ENCODE measurements around the gene SENP8.
"Not testable (repeated sequence)": the region's sequence is repeated elsewhere in the genome, so short reads cannot be mapped to it uniquely, and the experiment has no call there.

Gene SENP8

GRCh38 chr15:72169921-72170611, 51.9 kb downstream of the SENP8 start:
- ATAC-seq: no peak
- no peak for TF ChIP-seq TOX (CRISPR knock-in tag; IDR thresholded peaks at IDR 0.05; ENCODE audit: borderline replicate concordance)

DNA sequence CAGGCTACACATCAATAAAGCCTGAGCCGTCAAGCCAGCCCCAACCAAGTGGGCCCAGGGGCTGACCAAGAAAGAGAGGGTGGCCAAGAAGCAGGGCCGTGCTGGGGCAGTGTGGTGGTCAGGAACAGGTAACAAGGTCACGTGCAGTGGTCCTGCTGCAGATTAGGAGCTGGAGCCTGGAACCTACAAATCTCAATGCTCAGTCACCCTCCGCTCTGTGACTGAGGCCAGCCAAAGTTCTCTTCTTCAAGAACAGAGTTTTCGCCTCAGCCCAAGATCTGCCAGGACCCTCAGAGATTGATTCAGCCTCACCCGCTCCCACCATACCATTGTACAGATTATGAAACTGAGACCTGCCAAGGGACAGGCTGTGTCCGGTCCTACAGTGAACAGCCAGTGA, 52.5 kb downstream of the SENP8 start:
- ATAC-seq: no peak
- no peak for TF ChIP-seq RARB (CRISPR knock-in tag; IDR thresholded peaks at IDR 0.05)

- ATAC-seq: not testable (repeated sequence)
Observed at GRCh38 chr15:72171978-72172377, 53.8 kb downstream of the SENP8 start.

DNA sequence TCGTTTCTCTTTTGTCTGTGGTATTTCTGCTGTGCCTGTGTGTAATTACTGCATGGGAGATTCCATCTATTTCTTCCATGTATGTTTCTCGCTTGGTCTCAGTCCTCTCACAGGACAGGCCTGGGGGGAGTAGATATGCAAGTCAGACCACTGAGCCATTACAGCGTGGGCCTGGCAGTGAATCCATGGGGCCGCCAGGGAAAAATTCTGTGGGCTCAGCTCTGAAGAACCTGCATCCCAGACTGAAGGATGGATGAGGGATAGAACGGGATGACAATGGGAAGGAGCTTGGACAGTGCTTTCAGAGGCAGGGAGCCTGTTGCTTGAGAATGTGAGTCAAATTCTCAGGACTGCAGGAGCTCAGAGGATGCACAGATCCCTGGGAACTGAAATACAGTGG, 54.6 kb downstream of the SENP8 start:
- TF ChIP-seq RARB (CRISPR knock-in tag; IDR thresholded peaks at IDR 0.05) (no peak), BACH2 (CRISPR knock-in tag; IDR thresholded peaks at IDR 0.05; ENCODE audit: borderline replicate concordance) (no peak), OSR1 (CRISPR knock-in tag; IDR thresholded peaks at IDR 0.05) (no peak), ZFP30 (CRISPR knock-in tag; IDR thresholded peaks at IDR 0.05) (no peak), ZFP3 (CRISPR knock-in tag; IDR thresholded peaks at IDR 0.05) (no peak), TOX (CRISPR knock-in tag; IDR thresholded peaks at IDR 0.05; ENCODE audit: borderline replicate concordance) (no peak), CSRNP3 (CRISPR knock-in tag; IDR thresholded peaks at IDR 0.05) (no peak), ESRRG (CRISPR knock-in tag; IDR thresholded peaks at IDR 0.05) (no peak), PPARA (CRISPR knock-in tag; IDR thresholded peaks at IDR 0.05; ENCODE audit: borderline replicate concordance) (no peak), ISL1 (CRISPR knock-in tag; IDR thresholded peaks at IDR 0.05) (no peak), ARNTL (CRISPR knock-in tag; IDR thresholded peaks at IDR 0.05; ENCODE audit: borderline replicate concordance, low read depth) (no peak), ZNF565 (CRISPR knock-in tag; conservative IDR thresholded peaks at IDR 0.05; ENCODE audit: low read depth) (no peak), ZC3H10 (CRISPR knock-in tag; IDR thresholded peaks at IDR 0.05) (no peak), TCF4 (CRISPR knock-in tag; IDR thresholded peaks at IDR 0.05; ENCODE audit: borderline replicate concordance) (no peak)
- TF ChIP-seq, protein P1, sequence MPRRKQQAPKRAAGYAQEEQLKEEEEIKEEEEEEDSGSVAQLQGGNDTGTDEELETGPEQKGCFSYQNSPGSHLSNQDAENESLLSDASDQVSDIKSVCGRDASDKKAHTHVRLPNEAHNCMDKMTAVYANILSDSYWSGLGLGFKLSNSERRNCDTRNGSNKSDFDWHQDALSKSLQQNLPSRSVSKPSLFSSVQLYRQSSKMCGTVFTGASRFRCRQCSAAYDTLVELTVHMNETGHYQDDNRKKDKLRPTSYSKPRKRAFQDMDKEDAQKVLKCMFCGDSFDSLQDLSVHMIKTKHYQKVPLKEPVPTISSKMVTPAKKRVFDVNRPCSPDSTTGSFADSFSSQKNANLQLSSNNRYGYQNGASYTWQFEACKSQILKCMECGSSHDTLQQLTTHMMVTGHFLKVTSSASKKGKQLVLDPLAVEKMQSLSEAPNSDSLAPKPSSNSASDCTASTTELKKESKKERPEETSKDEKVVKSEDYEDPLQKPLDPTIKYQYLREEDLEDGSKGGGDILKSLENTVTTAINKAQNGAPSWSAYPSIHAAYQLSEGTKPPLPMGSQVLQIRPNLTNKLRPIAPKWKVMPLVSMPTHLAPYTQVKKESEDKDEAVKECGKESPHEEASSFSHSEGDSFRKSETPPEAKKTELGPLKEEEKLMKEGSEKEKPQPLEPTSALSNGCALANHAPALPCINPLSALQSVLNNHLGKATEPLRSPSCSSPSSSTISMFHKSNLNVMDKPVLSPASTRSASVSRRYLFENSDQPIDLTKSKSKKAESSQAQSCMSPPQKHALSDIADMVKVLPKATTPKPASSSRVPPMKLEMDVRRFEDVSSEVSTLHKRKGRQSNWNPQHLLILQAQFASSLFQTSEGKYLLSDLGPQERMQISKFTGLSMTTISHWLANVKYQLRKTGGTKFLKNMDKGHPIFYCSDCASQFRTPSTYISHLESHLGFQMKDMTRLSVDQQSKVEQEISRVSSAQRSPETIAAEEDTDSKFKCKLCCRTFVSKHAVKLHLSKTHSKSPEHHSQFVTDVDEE (CRISPR knock-in tag; IDR thresholded peaks at IDR 0.05): no peak
- no peak for ATAC-seq

DNA sequence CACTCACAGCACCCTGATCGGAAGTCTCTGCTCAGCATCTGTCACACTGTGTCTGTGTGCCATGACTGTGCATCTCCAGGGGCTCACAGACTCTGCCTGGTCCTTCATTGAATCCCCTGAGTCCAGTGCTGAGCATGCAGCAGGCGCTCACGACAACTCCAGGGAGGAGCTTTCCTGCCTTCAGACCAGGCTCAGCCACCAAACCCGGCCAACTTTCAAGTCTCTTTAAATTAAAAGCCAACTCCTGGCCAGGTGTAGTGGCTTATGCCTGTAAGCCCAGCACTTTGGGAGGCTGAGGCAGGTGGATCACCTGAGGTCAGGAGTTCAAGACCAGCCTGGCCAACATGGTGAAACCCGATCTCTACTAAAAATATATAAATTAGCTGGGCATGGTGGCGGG, 55.2 kb downstream of the SENP8 start:
- TF ChIP-seq GLIS3 (CRISPR knock-in tag; IDR thresholded peaks at IDR 0.05) (no peak), OSR1 (CRISPR knock-in tag; IDR thresholded peaks at IDR 0.05) (no peak), ISL1 (CRISPR knock-in tag; IDR thresholded peaks at IDR 0.05) (no peak), CSRNP3 (CRISPR knock-in tag; IDR thresholded peaks at IDR 0.05) (no peak), POU6F1 (CRISPR knock-in tag; IDR thresholded peaks at IDR 0.05; ENCODE audit: borderline replicate concordance, low read depth) (no peak), TCF4 (CRISPR knock-in tag; IDR thresholded peaks at IDR 0.05; ENCODE audit: borderline replicate concordance) (no peak), ARNTL (CRISPR knock-in tag; IDR thresholded peaks at IDR 0.05; ENCODE audit: borderline replicate concordance, low read depth) (no peak), TOX (CRISPR knock-in tag; IDR thresholded peaks at IDR 0.05; ENCODE audit: borderline replicate concordance) (no peak), CSDC2 (CRISPR knock-in tag; IDR thresholded peaks at IDR 0.05) (no peak), ZC3H10 (CRISPR knock-in tag; IDR thresholded peaks at IDR 0.05) (no peak), PPARA (CRISPR knock-in tag; IDR thresholded peaks at IDR 0.05; ENCODE audit: borderline replicate concordance) (no peak), ZFP30 (CRISPR knock-in tag; IDR thresholded peaks at IDR 0.05) (no peak)
- TF ChIP-seq, protein P2, sequence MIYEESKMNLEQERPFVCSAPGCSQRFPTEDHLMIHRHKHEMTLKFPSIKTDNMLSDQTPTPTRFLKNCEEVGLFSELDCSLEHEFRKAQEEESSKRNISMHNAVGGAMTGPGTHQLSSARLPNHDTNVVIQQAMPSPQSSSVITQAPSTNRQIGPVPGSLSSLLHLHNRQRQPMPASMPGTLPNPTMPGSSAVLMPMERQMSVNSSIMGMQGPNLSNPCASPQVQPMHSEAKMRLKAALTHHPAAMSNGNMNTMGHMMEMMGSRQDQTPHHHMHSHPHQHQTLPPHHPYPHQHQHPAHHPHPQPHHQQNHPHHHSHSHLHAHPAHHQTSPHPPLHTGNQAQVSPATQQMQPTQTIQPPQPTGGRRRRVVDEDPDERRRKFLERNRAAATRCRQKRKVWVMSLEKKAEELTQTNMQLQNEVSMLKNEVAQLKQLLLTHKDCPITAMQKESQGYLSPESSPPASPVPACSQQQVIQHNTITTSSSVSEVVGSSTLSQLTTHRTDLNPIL (CRISPR knock-in tag; IDR thresholded peaks at IDR 0.05; ENCODE audit: low read depth): no peak
- TF ChIP-seq, protein P1 (CRISPR knock-in tag; IDR thresholded peaks at IDR 0.05): no peak
- no peak for ATAC-seq
